SK-N-SH treated with all-trans-retinoic acid at 6 μM for 48 hours (cell line): ENCODE results near the gene OTC.
A peak's percentile ranks its signal among the peaks of the same experiment; 100 is the strongest.

Source experiments
- ATAC-seq: fragments of 200-7000 bp; cut with Tn5 transposase; 3 replicates; pipeline ENCODE4 v1.9.1; 2020; ENCODE audit warnings: mild to moderate bottlenecking, moderate library complexity
- ARNTL ChIP-seq: fragments of 450-650 bp; formaldehyde crosslinking; IDR thresholded peaks from 2 replicates; pipeline ENCODE4 v1.5.0; 2020; ENCODE audit warnings: low read depth, mild to moderate bottlenecking, moderate library complexity, borderline replicate concordance
- BACH2 ChIP-seq: fragments of 250-450 bp; sonication (Bioruptor Pico); IDR thresholded peaks from 2 replicates; pipeline ENCODE4 v1.9.0; 2021; ENCODE audit warnings: mild to moderate bottlenecking, borderline replicate concordance
- CREB5 ChIP-seq: fragments of 250-450 bp; sonication (Bioruptor Pico); IDR thresholded peaks from 2 replicates; pipeline ENCODE4 v1.5.1; 2020; ENCODE audit warnings: low read depth, mild to moderate bottlenecking, moderate library complexity
- CSDC2 ChIP-seq: fragments of 250-450 bp; sonication (Bioruptor Pico); IDR thresholded peaks from 2 replicates; pipeline ENCODE4 v1.5.0; 2020; ENCODE audit warnings: mild to moderate bottlenecking, moderate library complexity
- CSRNP3 ChIP-seq: fragments of 250-450 bp; sonication (Bioruptor Pico); IDR thresholded peaks from 2 replicates; pipeline ENCODE4 v1.5.1; 2021; ENCODE audit warnings: mild to moderate bottlenecking, moderate library complexity
- ESRRG ChIP-seq: fragments of 250-450 bp; sonication (Bioruptor Pico); IDR thresholded peaks from 2 replicates; pipeline ENCODE4 v1.6.1; 2021; ENCODE audit warnings: mild to moderate bottlenecking
- GLIS3 ChIP-seq: fragments of 250-450 bp; sonication (Bioruptor Pico); IDR thresholded peaks from 2 replicates; pipeline ENCODE4 v1.5.0; 2020; ENCODE audit warnings: mild to moderate bottlenecking, moderate library complexity
- ISL1 ChIP-seq: fragments of 250-450 bp; sonication (Bioruptor Pico); IDR thresholded peaks from 2 replicates; pipeline ENCODE4 v2.1.2; 2022; ENCODE audit warnings: mild to moderate bottlenecking, moderate library complexity
- OSR1 ChIP-seq: fragments of 250-450 bp; sonication (Bioruptor Pico); IDR thresholded peaks from 2 replicates; pipeline ENCODE4 v1.8.0; 2022; ENCODE audit warnings: moderate library complexity, mild to moderate bottlenecking, inconsistent platforms
- PATZ1 ChIP-seq: fragments of 250-450 bp; sonication (Bioruptor Pico); IDR thresholded peaks from 2 replicates; pipeline ENCODE4 v1.8.0; 2020; ENCODE audit warnings: mild to moderate bottlenecking, moderate library complexity, borderline replicate concordance
- POU6F1 ChIP-seq: fragments of 250-450 bp; sonication (Bioruptor Pico); IDR thresholded peaks from 2 replicates; pipeline ENCODE4 v1.8.0; 2021; ENCODE audit warnings: low read depth, mild to moderate bottlenecking, moderate library complexity, borderline replicate concordance
- PPARA ChIP-seq: fragments of 250-450 bp; sonication (Bioruptor Pico); IDR thresholded peaks from 2 replicates; pipeline ENCODE4 v1.5.0; 2020; ENCODE audit warnings: mild to moderate bottlenecking, borderline replicate concordance
- RARB ChIP-seq: fragments of 250-450 bp; sonication (Bioruptor Pico); IDR thresholded peaks from 2 replicates; pipeline ENCODE4 v1.8.0; 2021; ENCODE audit warnings: mild to moderate bottlenecking, moderate library complexity
- SNAI2 ChIP-seq: fragments of 250-450 bp; sonication (Bioruptor Pico); IDR thresholded peaks from 2 replicates; pipeline ENCODE4 v1.5.0; 2020; ENCODE audit warnings: mild to moderate bottlenecking, moderate library complexity
- TCF4 ChIP-seq: fragments of 250-450 bp; sonication (Bioruptor Pico); IDR thresholded peaks from 2 replicates; pipeline ENCODE4 v1.8.0; 2021; ENCODE audit warnings: mild to moderate bottlenecking, moderate library complexity, borderline replicate concordance
- TOX ChIP-seq: fragments of 250-450 bp; sonication (Bioruptor Pico); IDR thresholded peaks from 2 replicates; pipeline ENCODE4 v1.8.0; 2021; ENCODE audit warnings: mild to moderate bottlenecking, moderate library complexity, borderline replicate concordance
- TSHZ2 ChIP-seq: fragments of 250-450 bp; sonication (Bioruptor Pico); IDR thresholded peaks from 2 replicates; pipeline ENCODE4 v1.5.0; 2020; ENCODE audit warnings: mild to moderate bottlenecking, moderate library complexity
- ZC3H10 ChIP-seq: fragments of 250-450 bp; sonication (Bioruptor Pico); IDR thresholded peaks from 2 replicates; pipeline ENCODE4 v1.5.1; 2021; ENCODE audit warnings: mild to moderate bottlenecking, moderate library complexity
- ZFP3 ChIP-seq: fragments of 250-450 bp; sonication (Bioruptor Pico); IDR thresholded peaks from 2 replicates; pipeline ENCODE4 v1.5.0; 2020; ENCODE audit warnings: mild to moderate bottlenecking, moderate library complexity
- ZFP30 ChIP-seq: fragments of 450-650 bp; formaldehyde crosslinking; IDR thresholded peaks from 2 replicates; pipeline ENCODE4 v1.5.0; 2022; ENCODE audit warnings: mild to moderate bottlenecking, moderate library complexity
- ZNF565 ChIP-seq: fragments of 450-650 bp; formaldehyde crosslinking; conservative IDR thresholded peaks from 2 replicates; pipeline ENCODE4 v1.5.0; 2020; ENCODE audit warnings: low read depth, mild to moderate bottlenecking, moderate library complexity
- ZNF70 ChIP-seq: fragments of 450-650 bp; formaldehyde crosslinking; IDR thresholded peaks from 2 replicates; pipeline ENCODE4 v1.5.0; 2020; ENCODE audit warnings: mild to moderate bottlenecking, moderate library complexity
- ZNF8 ChIP-seq: fragments of 450-650 bp; formaldehyde crosslinking; IDR thresholded peaks from 2 replicates; pipeline ENCODE4 v1.5.0; 2020; ENCODE audit warnings: mild to moderate bottlenecking, moderate library complexity

Gene OTC

GRCh38 chrX:38375891-38376290, 23.5 kb downstream of the OTC start:
- ATAC-seq, result peak; percentile 59; the same call in 1 of the 3 replicates

GRCh38 chrX:38376747-38377146, 24.3 kb downstream of the OTC start:
- TF ChIP-seq ZNF70 (CRISPR knock-in tag) (no peak), PATZ1 (CRISPR knock-in tag) (no peak), ZC3H10 (CRISPR knock-in tag) (no peak), BACH2 (CRISPR knock-in tag) (no peak), SNAI2 (CRISPR knock-in tag) (no peak), ISL1 (CRISPR knock-in tag) (no peak), ARNTL (CRISPR knock-in tag) (no peak), ESRRG (CRISPR knock-in tag) (no peak), ZFP30 (CRISPR knock-in tag) (no peak), ZNF8 (CRISPR knock-in tag) (no peak), CSRNP3 (CRISPR knock-in tag) (no peak), ZFP3 (no peak), OSR1 (CRISPR knock-in tag) (no peak), TOX (CRISPR knock-in tag) (no peak), CREB5 (CRISPR knock-in tag) (no peak), TSHZ2 (CRISPR knock-in tag) (no peak), GLIS3 (CRISPR knock-in tag) (no peak), ZNF565 (CRISPR knock-in tag) (no peak), RARB (CRISPR knock-in tag) (no peak)

More at GRCh38 chrX:38375891-38376290, 23.5 kb downstream of the OTC start:
- TF ChIP-seq OSR1 (CRISPR knock-in tag) (no peak), TCF4 (CRISPR knock-in tag) (no peak), GLIS3 (CRISPR knock-in tag) (no peak)
- TF ChIP-seq, all 23 proteins: peak for 0

GRCh38 chrX:38379088-38379487, 26.7 kb downstream of the OTC start:
- no peak for TF ChIP-seq CSDC2 (CRISPR knock-in tag)
- no peak for TF ChIP-seq BACH2 (CRISPR knock-in tag)
- TF ChIP-seq POU6F1 (CRISPR knock-in tag), result no peak
- no peak for TF ChIP-seq ISL1 (CRISPR knock-in tag)
- TF ChIP-seq ARNTL (CRISPR knock-in tag), result no peak
- TF ChIP-seq OSR1 (CRISPR knock-in tag), result no peak
- no peak for TF ChIP-seq ZFP3
- TF ChIP-seq TSHZ2 (CRISPR knock-in tag), result no peak
- no peak for TF ChIP-seq RARB (CRISPR knock-in tag)
- no peak for TF ChIP-seq ZFP30 (CRISPR knock-in tag)
- TF ChIP-seq PPARA, result no peak
- no peak for TF ChIP-seq TOX (CRISPR knock-in tag)
- no peak for TF ChIP-seq CSRNP3 (CRISPR knock-in tag)
- TF ChIP-seq TCF4 (CRISPR knock-in tag), result no peak
- TF ChIP-seq GLIS3 (CRISPR knock-in tag), result no peak
- no peak for ATAC-seq

More at GRCh38 chrX:38376747-38377146, 24.3 kb downstream of the OTC start:
- no peak for ATAC-seq
